Erythroblast (primary cell): ENCODE measurements around the gene SMIM38.

Source experiments
- DNase-seq, 2 experiments: peaks; one replicate each; lab custom pipeline; 2025; lab: John Stamatoyannopoulos, UW
- GATA1 ChIP-seq: IDR thresholded peaks from 2 replicates; pipeline ENCODE4 v1.6.1; 2011; ENCODE audit warnings: low read depth, mild to moderate bottlenecking, control low read depth, low read length, moderate library complexity
- POLR2A ChIP-seq: IDR thresholded peaks from 2 replicates; pipeline ENCODE4 v1.6.1; 2011; ENCODE audit warnings: mild to moderate bottlenecking, low read length

The SMIM38 gene

GRCh38 chr11:69156235-69156639, 502 bp downstream of the SMIM38 start:
- TF ChIP-seq POLR2A = no peak
- no peak for TF ChIP-seq GATA1
- DNase-seq = peak in 1 of 2 experiments; percentile 83

GRCh38 chr11:69156673-69157155, 979 bp downstream of the SMIM38 start:
- peak; percentile 56 to 83 for DNase-seq
- TF ChIP-seq POLR2A (no peak), GATA1 (no peak)

GRCh38 chr11:69157156-69157821, 1.6 kb downstream of the SMIM38 start:
- DNase-seq = peak; percentile 7 to 14
- TF ChIP-seq POLR2A = no peak
- no peak for TF ChIP-seq GATA1

GRCh38 chr11:69157822-69158231, 2.1 kb downstream of the SMIM38 start:
- no peak for TF ChIP-seq POLR2A
- TF ChIP-seq GATA1 = no peak
- DNase-seq = no peak

- DNase-seq = no peak
- no peak for TF ChIP-seq POLR2A
- no peak for TF ChIP-seq GATA1
These were observed 2.8 kb downstream of the SMIM38 start for GRCh38 chr11:69158301-69159149.

GRCh38 chr11:69159150-69159852, 3.6 kb downstream of the SMIM38 start:
- TF ChIP-seq GATA1 = no peak
- TF ChIP-seq POLR2A = no peak
- DNase-seq = no peak

GRCh38 chr11:69160296-69161116, 4.8 kb downstream of the SMIM38 start:
- no peak for TF ChIP-seq GATA1
- no peak for TF ChIP-seq POLR2A
- DNase-seq = peak; percentile 46 to 77

- peak in 1 of 2 experiments; percentile 32 for DNase-seq
- TF ChIP-seq POLR2A = no peak
- TF ChIP-seq GATA1 = no peak
These were observed 5.3 kb downstream of the SMIM38 start for GRCh38 chr11:69161117-69161407.

GRCh38 chr11:69162505-69162904, 6.8 kb downstream of the SMIM38 start:
- DNase-seq = no peak
- TF ChIP-seq POLR2A (no peak), GATA1 (no peak)

GRCh38 chr11:69163842-69164241, 8.1 kb downstream of the SMIM38 start:
- TF ChIP-seq GATA1 (no peak), POLR2A (no peak)
- no peak for DNase-seq

- TF ChIP-seq POLR2A (no peak), GATA1 (no peak)
- no peak for DNase-seq
These were observed 9.1 kb downstream of the SMIM38 start for GRCh38 chr11:69164824-69165223.

GRCh38 chr11:69165775-69166174, 10.0 kb downstream of the SMIM38 start:
- DNase-seq = no peak
- TF ChIP-seq POLR2A = no peak

GRCh38 chr11:69166218-69167115, 10.7 kb downstream of the SMIM38 start:
- TF ChIP-seq GATA1 (no peak), POLR2A (no peak)
- DNase-seq = no peak
